DMS153 treated with DMSO at 0.1 percent for 48 hours (cell line): Measurements from ENCODE around the gene PRSS57.
"Not testable (repeated sequence)": the region's sequence is repeated elsewhere in the genome, so short reads cannot be mapped to it uniquely, and the experiment has no call there.

Source experiments
- DNase-seq: peaks from one replicate; lab custom pipeline; 2025; ENCODE audit not compliant: unreplicated experiment; lab: John Stamatoyannopoulos, UW

The PRSS57 gene

DNA sequence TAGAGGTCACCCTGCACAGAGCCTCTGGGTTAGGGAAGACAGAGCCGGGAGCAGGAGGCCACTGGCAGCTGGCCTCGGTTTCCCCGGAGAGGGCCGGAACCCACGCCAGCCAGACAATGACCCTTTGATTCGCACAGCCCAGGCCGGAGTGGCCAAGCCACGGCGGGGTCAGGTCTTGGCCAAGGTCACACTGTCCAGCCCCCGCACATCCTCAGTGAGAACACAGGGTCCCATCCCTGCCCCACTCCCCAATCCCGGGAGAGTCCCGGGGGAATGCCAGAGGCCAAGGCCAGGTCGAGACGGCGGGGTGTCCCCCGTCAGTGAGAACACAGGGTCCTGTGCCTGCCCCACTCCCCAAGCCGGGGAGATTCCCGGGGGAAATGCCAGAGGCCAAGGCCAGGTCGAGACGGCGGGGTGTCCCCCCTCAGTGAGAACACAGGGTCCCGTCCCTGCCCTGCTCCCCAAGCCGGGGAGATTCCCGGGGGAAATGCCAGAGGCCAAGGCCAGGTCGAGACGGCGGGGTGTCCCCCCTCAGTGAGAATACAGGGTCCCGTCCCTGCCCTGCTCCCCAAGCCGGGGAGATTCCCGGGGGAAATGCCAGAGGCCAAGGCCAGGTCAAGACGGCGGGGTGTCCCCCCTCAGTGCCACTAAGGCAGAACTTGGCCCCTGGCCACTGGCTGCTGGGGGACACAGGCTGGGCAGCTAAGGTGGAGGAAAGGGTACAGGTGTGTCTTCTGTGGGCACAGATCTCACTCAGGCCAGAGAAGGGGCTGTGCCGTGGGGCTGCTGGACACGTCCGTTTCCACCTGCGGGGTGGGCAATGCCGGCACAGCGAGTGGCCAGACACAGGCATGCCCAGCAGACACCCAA, 20.7 kb downstream of the PRSS57 start:
- no peak for DNase-seq

GRCh38 chr19:670609-671075, 24.6 kb downstream of the PRSS57 start:
- DNase-seq = no peak

GRCh38 chr19:668675-669434, 26.4 kb downstream of the PRSS57 start:
- not testable (repeated sequence) for DNase-seq

- DNase-seq = not testable (repeated sequence)
These were observed 28.2 kb downstream of the PRSS57 start for GRCh38 chr19:666985-667573.

GRCh38 chr19:664913-665443, 30.3 kb downstream of the PRSS57 start:
- DNase-seq = peak; percentile 30

DNA sequence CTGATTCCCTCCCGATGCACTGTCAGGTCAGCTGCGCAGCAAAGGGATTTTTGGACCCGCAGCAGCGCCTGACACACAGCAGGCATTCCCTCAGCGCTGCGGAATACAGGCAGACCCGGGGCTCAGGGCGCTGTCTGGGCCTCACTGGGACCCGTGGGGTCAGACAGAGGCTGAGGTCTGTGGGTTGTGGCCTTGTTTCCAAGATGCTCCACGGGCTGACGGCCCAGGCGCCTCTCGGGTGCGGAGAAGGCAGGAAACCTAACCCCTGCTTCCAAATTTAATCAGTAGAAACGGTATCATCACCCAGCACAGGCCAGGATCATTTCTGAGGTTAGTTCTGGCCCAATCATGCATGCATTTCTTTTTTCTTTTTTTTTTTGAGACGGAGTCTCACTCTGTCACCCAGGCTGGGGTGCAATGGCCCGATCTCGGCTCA, 31.6 kb downstream of the PRSS57 start:
- no peak for DNase-seq

GRCh38 chr19:662962-663681, 32.1 kb downstream of the PRSS57 start, which contains the start of gene RNF126:
Gene RNF126 (minus strand): TSS chr19:663214. CDS start chr19:663121, 93 bp downstream.
- DNase-seq = peak; percentile 29

DNA sequence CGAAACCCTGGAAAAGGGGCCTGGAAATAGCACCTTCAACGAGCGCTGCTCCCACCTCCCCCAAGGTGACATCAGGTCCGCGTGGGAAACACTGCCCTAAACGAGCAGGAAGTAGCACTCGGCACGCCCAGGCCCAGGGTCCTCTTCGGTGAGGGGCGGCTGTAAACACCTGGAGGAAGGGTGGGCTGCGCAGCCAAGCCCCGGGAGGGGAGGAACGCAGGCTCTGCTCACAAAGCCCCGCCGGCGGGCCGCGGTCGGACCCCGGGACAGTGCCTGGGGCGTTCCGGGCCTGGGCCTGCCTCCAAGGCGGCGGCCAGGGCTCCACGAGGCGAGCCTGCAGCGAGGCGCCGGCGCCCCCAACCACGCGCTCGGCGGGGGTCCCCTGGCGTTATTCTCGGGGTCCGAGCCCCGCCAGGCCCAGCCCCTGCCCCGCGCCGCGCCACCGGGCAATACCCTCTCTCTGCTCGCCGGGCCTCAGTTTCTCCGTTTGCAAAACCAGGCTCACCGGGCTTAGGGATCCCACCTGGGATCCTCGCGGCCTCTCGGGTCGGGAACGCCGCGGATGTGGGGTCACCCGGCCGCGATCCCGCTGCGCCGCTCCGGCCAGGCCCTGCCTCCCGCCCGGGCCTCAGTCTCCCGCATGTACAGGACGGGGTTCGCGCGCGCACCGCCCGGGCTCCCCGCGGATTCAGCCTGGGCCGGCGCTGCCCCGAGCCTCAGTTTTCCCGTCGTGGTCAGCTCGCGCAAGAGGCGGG, 32.9 kb downstream of the PRSS57 start:
- DNase-seq = no peak

- DNase-seq = no peak
These were observed 33.6 kb downstream of the PRSS57 start for GRCh38 chr19:661427-662196.

GRCh38 chr19:660793-661426, 34.3 kb downstream of the PRSS57 start:
- no peak for DNase-seq

DNA sequence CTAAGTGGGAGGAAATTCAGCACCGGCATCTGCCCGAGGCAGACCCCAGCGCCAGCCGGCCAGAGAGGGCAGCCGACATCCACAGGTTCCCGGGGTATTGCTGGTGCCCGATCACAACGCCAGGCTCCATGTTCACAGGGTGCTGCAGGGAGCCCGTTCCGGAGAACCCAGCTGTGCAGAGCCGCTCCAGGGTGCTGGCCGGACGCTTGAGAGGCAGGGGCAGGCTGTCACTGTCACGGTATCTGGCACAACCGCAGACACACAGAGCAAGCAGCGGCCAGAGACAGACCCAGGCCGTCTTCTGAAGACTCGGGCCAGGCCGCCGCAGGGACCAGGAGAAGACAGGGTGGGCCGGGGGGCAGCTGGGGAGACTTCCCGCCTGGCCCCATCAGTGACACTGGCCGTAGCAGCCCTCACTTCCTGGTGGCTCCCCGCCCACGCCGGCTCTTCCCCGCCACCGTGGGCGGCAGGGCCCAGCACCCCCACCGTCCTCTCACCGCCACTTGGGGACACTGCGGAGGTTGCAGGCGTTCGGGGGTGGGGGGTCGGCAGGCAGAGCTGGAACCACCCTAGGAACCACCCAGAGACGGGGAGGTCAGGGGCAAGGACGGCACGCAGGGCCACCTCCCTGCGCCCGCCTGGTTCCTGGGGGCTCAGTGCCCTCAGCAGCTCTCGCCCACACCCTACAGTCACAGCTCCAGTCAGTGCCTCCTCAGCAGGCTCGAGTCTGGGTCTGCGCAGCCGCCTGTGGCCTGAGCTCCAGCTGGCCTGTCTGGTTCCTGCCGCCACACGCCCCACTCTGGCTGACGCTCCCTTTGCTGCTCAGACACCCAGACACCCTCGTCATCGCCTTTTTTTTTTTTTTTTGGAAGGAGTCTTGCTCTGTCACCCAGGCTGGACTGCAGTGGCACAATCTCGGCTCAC, 36.1 kb downstream of the PRSS57 start:
- no peak for DNase-seq

GRCh38 chr19:658059-658839, 37.0 kb downstream of the PRSS57 start:
- DNase-seq = no peak

- DNase-seq = no peak
These were observed 37.6 kb downstream of the PRSS57 start for GRCh38 chr19:657611-658010.

DNA sequence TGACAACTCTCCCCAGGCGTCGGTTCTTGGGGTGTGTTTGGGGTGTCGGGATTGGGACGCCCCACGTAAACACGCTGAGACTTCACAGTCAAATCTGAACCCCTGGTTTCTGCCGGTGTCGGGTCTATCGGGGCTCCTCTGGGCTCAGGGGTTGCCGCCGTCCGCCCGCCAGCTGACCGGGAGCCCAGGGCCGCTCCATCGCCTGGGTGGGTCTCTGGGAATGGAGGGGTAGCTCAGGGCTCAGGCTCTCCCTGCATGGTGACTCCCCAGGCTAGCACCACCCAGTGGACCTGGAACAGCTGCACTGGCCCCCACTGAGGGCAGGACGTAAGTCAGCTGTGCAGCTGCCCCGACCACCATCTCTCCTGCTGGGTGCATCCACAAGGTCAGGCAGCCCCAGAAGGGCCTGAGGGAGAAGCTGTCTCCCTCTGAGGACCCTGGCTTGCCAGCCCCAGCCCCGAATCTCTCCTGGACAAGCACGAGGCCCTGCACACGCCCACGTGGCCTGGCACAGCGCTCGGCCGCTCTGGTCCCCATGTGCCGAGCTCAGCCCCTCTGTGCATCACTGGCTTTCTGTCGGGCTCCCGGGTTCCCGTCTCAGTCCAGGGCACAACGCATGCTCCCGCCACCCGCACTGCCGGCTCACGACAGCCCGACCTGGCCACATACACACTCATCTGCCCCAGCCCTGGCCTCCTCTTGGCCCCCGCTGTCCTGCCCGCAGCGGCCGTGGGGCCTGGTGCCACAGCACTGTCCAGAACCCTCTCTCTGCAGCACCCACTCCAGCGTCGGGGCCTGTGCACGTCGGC, 38.3 kb downstream of the PRSS57 start:
- DNase-seq = no peak

GRCh38 chr19:655691-656090, 39.6 kb downstream of the PRSS57 start:
- no peak for DNase-seq

- no peak for DNase-seq
These were observed 41.8 kb downstream of the PRSS57 start for GRCh38 chr19:653425-653824.
